ENCODE data around the gene SERPINA1. TPM values are rescaled to one million over a fixed set of nuclear protein-coding genes. Genes with fewer than 3 reads are reported as not detected.

SERPINA1 gene
- total RNA-seq, 3 donors from 2014 or later, result 98.3 to 311 (median 225) TPM

DNA sequence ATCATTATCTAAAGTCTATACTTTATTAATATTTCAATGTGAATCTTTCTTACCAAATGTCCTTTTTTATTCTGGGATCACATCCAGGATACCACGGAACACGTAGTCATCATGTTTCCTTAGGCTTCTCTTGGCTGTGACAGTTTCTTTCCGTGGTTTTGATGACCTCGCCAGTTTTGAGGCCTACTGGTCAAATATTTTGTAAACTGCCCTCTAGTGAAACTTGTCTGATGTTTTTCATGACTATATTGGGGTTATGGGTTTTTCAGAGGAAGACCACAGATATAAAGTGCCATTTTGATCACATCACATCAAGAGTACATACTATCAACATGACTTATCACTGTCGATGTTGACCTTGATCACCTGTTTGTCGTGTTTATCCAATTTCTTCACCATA lies 51.1 kb downstream of the SERPINA1 start:
- H3K9me3 ChIP-seq, result no peaks in the 10 kb centered on the region
- DNase-seq (no peak), ATAC-seq (no peak)
- no peak overlapping the region for H3K4me3 ChIP-seq
- H3K36me3 ChIP-seq (ENCODE audit: low read depth), result no peaks in the 10 kb centered on the region
- intact Hi-C loops (cut with DNase I, micrococcal nuclease), result no loop called here
- no peak for TF ChIP-seq CTCF (IDR thresholded peaks at IDR 0.05)
- peaks cover 9% of the 10 kb centered on the region for H3K4me1 ChIP-seq (ENCODE audit: low read depth)

- ATAC-seq, result no peak
- H3K4me1 ChIP-seq (ENCODE audit: low read depth), result no peaks in the 10 kb centered on the region
These were observed 53.5 kb downstream of the SERPINA1 start for GRCh38 chr14:94334872-94335271.

DNA sequence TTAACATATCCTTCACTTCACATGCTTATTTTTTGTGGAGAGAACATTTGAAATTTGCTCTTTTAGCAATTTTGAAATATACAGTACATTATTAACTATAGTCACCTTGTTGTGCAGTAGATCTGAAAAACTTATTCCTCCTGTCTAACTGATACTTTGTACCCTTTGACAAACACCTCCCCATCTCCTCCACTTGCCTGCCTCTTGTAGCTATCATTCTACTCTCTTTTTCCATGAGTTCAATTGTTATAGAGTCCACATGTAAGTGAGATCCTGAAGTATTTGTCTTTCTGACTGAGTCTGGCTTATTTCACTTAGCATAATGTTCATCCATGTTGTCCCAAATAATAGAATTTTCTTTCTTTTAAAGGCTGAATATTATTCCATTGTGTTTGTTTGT lies 55.8 kb downstream of the SERPINA1 start:
- intact Hi-C loops (cut with DNase I, micrococcal nuclease), result no loop called here
- no peaks in the 10 kb centered on the region for H3K4me1 ChIP-seq (ENCODE audit: low read depth)
- no peaks in the 10 kb centered on the region for H3K9me3 ChIP-seq
- no peak for ATAC-seq
- H3K36me3 ChIP-seq (ENCODE audit: low read depth), result no peaks in the 10 kb centered on the region
- no peak for TF ChIP-seq CTCF (IDR thresholded peaks at IDR 0.05)
- no peak for DNase-seq
- no peak overlapping the region for H3K4me3 ChIP-seq

More at GRCh38 chr14:94334872-94335271, 53.5 kb downstream of the SERPINA1 start:
- H3K36me3 ChIP-seq (ENCODE audit: low read depth), result no peaks in the 10 kb centered on the region
- no peak overlapping the region for H3K4me3 ChIP-seq
- intact Hi-C loops (cut with DNase I, micrococcal nuclease), result no loop called here
- TF ChIP-seq CTCF (IDR thresholded peaks at IDR 0.05), result no peak
- H3K9me3 ChIP-seq, result no peaks in the 10 kb centered on the region
- DNase-seq, result no peak

GRCh38 chr14:94332063-94332583 lies 56.3 kb downstream of the SERPINA1 start:
- ATAC-seq (no peak), DNase-seq (no peak)
- intact Hi-C loops (cut with DNase I, micrococcal nuclease), result no loop called here
- H3K9me3 ChIP-seq, result no peaks in the 10 kb centered on the region
- no peak for TF ChIP-seq CTCF (IDR thresholded peaks at IDR 0.05)
- no peaks in the 10 kb centered on the region for H3K36me3 ChIP-seq (ENCODE audit: low read depth)
- H3K4me1 ChIP-seq (ENCODE audit: low read depth), result no peaks in the 10 kb centered on the region
- no peak overlapping the region for H3K4me3 ChIP-seq

- Histone ChIP-seq H3K4me3 (no peak overlapping the region), H3K4me1 (ENCODE audit: low read depth) (no peaks in the 10 kb centered on the region), H3K9me3 (no peaks in the 10 kb centered on the region), H3K36me3 (ENCODE audit: low read depth) (no peaks in the 10 kb centered on the region)
- ATAC-seq, result no peak
- DNase-seq, result no peak
- no peak for TF ChIP-seq CTCF (IDR thresholded peaks at IDR 0.05)
- intact Hi-C loops (cut with DNase I, micrococcal nuclease), result no loop called here
These were observed 56.9 kb downstream of the SERPINA1 start for GRCh38 chr14:94331462-94331861.

DNA sequence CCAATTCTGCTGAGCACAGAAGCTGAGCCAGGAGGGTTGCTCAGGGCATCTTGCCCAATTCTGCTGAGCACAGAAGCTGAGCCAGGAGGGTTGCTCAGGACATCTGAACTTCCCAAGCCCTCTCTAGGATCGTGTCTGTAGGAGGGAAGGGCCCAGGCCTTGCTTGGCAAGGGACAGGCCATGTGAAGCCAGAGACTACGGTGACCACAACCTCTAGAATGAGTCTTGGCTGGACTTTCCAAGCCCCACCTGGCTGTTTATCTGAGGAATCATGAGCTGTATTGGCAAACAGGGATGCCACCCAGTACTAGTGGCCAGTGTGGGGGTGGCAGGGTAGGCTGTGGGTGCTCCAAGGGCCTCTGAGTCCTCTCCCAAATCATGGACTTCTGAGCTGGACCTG lies 57.5 kb downstream of the SERPINA1 start:
- Histone ChIP-seq H3K4me1 (ENCODE audit: low read depth) (no peaks in the 10 kb centered on the region), H3K36me3 (ENCODE audit: low read depth) (no peaks in the 10 kb centered on the region), H3K4me3 (no peak overlapping the region), H3K9me3 (no peaks in the 10 kb centered on the region)
- no peak for TF ChIP-seq CTCF (IDR thresholded peaks at IDR 0.05)
- intact Hi-C loops (cut with DNase I, micrococcal nuclease), result no loop called here
- ATAC-seq (no peak), DNase-seq (no peak)
